ENCODE measurements around the gene OR14A16.

Gene OR14A16

GRCh38 chr1:247824023-247824422, at the start of gene OR14A16:
TSS of gene OR14A16 (minus strand) at chr1:247824119. CDS start at chr1:247815729, 8,390 bp downstream.
- DNase-seq, result no peak

- no peak for DNase-seq
Measured at GRCh38 chr1:247865416-247865815, 41.5 kb upstream of the OR14A16 start.

GRCh38 chr1:247864644-247865043, 40.7 kb upstream of the OR14A16 start:
- DNase-seq, result no peak

- no peak for DNase-seq
Measured at GRCh38 chr1:247862756-247863155, 38.8 kb upstream of the OR14A16 start.

GRCh38 chr1:247857985-247858619, 34.2 kb upstream of the OR14A16 start:
- no peak for DNase-seq

GRCh38 chr1:247857069-247857984, 33.4 kb upstream of the OR14A16 start, which contains the start of gene TRIM58:
TSS of gene TRIM58 (plus strand) at chr1:247857187. CDS start at chr1:247857247, 60 bp downstream.
- no peak for DNase-seq

GRCh38 chr1:247855911-247856310, 32.0 kb upstream of the OR14A16 start:
- DNase-seq, result no peak

GRCh38 chr1:247854899-247855545, 31.1 kb upstream of the OR14A16 start:
- DNase-seq, result no peak

- DNase-seq, result no peak
Measured at GRCh38 chr1:247849616-247850015, 25.7 kb upstream of the OR14A16 start.

- no peak for DNase-seq
Measured at GRCh38 chr1:247848346-247848745, 24.4 kb upstream of the OR14A16 start.

- no peak for DNase-seq
Measured at GRCh38 chr1:247845693-247846017, 21.7 kb upstream of the OR14A16 start.

GRCh38 chr1:247845011-247845692, 21.2 kb upstream of the OR14A16 start:
- DNase-seq, result no peak

GRCh38 chr1:247843411-247843810, 19.5 kb upstream of the OR14A16 start:
- no peak for DNase-seq

- DNase-seq, result no peak
Measured at GRCh38 chr1:247841796-247842195, 17.9 kb upstream of the OR14A16 start, which contains the start of gene OR11L1. TSS of gene OR11L1 (minus strand) at chr1:247841896. CDS start at chr1:247841896, 0 bp downstream.

GRCh38 chr1:247840818-247841217, 16.9 kb upstream of the OR14A16 start:
- DNase-seq, result no peak

- no peak for DNase-seq
Measured at GRCh38 chr1:247833601-247834000, 9.7 kb upstream of the OR14A16 start.

GRCh38 chr1:247829656-247830055, 5.7 kb upstream of the OR14A16 start:
- no peak for DNase-seq

GRCh38 chr1:247825362-247825761, 1.4 kb upstream of the OR14A16 start:
- DNase-seq, result no peak

- no peak for DNase-seq
Measured at GRCh38 chr1:247822060-247822459, 1.9 kb downstream of the OR14A16 start.

- no peak for DNase-seq
Measured at GRCh38 chr1:247812637-247813036, 11.3 kb downstream of the OR14A16 start.

- DNase-seq, result no peak
Measured at GRCh38 chr1:247797518-247797917, 26.4 kb downstream of the OR14A16 start.

GRCh38 chr1:247769603-247770002, 54.3 kb downstream of the OR14A16 start:
- no peak for DNase-seq

All from stimulated activated CD4-positive, alpha-beta T cell treated with anti-CD3 and anti-CD28 coated beads, Interleukin-4, amount 100 ng/mL, for 24 hours (primary cell).